ENCODE data around the gene FOSL2.

Gene FOSL2

DNA sequence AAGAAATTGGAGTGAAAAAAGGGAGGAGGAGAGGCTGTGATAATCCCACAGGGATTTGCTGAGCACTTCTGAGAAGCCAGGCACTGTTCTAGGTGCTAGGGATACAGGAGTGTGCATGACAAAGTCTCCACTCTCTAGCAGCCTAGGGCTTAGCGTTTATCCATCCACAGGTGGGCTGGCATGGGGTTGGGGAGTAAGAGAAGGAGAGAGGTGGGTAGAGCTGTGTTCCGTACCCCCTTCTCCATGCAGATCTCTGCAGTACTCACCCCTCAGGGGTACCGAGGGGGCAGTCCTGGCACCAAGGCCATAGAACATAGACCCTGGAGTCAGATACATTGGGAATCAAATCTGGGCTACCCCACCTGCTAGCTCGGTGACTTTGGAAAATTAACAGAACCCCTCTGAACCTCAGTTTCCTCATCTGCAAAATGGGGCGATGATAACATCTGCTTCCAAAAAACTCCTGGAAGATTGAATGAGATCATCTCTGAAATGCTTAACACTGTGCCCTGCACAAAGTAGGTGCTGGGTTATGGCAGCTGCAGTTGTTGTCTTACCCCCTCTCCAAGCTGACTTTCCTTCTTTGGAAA lies 18.6 kb downstream of the FOSL2 start:
- H3F3A ChIP-seq (ENCODE audit: insufficient read depth, low read length): no peaks in the 10 kb centered on the region

DNA sequence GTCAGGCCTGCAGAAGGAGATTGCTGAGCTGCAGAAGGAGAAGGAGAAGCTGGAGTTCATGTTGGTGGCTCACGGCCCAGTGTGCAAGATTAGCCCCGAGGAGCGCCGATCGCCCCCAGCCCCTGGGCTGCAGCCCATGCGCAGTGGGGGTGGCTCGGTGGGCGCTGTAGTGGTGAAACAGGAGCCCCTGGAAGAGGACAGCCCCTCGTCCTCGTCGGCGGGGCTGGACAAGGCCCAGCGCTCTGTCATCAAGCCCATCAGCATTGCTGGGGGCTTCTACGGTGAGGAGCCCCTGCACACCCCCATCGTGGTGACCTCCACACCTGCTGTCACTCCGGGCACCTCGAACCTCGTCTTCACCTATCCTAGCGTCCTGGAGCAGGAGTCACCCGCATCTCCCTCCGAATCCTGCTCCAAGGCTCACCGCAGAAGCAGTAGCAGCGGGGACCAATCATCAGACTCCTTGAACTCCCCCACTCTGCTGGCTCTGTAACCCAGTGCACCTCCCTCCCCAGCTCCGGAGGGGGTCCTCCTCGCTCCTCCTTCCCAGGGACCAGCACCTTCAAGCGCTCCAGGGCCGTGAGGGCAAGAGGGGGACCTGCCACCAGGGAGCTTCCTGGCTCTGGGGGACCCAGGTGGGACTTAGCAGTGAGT lies 19.4 kb downstream of the FOSL2 start:
- TF ChIP-seq, protein P1, sequence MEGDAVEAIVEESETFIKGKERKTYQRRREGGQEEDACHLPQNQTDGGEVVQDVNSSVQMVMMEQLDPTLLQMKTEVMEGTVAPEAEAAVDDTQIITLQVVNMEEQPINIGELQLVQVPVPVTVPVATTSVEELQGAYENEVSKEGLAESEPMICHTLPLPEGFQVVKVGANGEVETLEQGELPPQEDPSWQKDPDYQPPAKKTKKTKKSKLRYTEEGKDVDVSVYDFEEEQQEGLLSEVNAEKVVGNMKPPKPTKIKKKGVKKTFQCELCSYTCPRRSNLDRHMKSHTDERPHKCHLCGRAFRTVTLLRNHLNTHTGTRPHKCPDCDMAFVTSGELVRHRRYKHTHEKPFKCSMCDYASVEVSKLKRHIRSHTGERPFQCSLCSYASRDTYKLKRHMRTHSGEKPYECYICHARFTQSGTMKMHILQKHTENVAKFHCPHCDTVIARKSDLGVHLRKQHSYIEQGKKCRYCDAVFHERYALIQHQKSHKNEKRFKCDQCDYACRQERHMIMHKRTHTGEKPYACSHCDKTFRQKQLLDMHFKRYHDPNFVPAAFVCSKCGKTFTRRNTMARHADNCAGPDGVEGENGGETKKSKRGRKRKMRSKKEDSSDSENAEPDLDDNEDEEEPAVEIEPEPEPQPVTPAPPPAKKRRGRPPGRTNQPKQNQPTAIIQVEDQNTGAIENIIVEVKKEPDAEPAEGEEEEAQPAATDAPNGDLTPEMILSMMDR (IDR thresholded peaks at IDR 0.05; ENCODE audit: low read length): no peak
- TF ChIP-seq EZH2phosphoT487 (IDR thresholded peaks at IDR 0.05; ENCODE audit: low read length): no peak
- TF ChIP-seq EZH2 (optimal IDR thresholded peaks at IDR 0.05; ENCODE audit: low read depth, low read length): no peak
- H3K36me3 ChIP-seq (replicated peaks; ENCODE audit: insufficient read depth, low read length): no peaks in the 10 kb centered on the region
- no peak overlapping the region for H3K27ac ChIP-seq (ENCODE audit: low read length)
- no peak overlapping the region for H3K4me2 ChIP-seq (ENCODE audit: low read depth, low read length)
- DNase-seq: no peak
- no peaks in the 10 kb centered on the region for H3K9me2 ChIP-seq (replicated peaks; ENCODE audit: insufficient read depth, low read length)
- no peak overlapping the region for H2AFZ ChIP-seq (ENCODE audit: low read length)
- no peak overlapping the region for H3K9ac ChIP-seq (ENCODE audit: low read length)
- no peaks in the 10 kb centered on the region for H4K20me1 ChIP-seq (ENCODE audit: insufficient read depth, low read length)
- no peaks in the 10 kb centered on the region for H3F3A ChIP-seq (ENCODE audit: insufficient read depth, low read length)
- no peaks in the 10 kb centered on the region for H3K4me1 ChIP-seq (ENCODE audit: low read length)
- no peaks in the 10 kb centered on the region for H3K27me3 ChIP-seq (replicated peaks; ENCODE audit: insufficient read depth, low read length)
- H3K4me3 ChIP-seq (ENCODE audit: low read length): no peak overlapping the region
- no peaks in the 10 kb centered on the region for H3K79me2 ChIP-seq (ENCODE audit: low read length)
- no peaks in the 10 kb centered on the region for H3K9me3 ChIP-seq (replicated peaks; ENCODE audit: insufficient read depth, low read length)

More for the DNA sequence above, 18.6 kb downstream of the FOSL2 start:
- Histone ChIP-seq H3K4me1 (ENCODE audit: low read length) (no peaks in the 10 kb centered on the region), H3K4me2 (ENCODE audit: low read depth, low read length) (no peak overlapping the region), H3K4me3 (ENCODE audit: low read length) (no peak overlapping the region), H3K9ac (ENCODE audit: low read length) (no peak overlapping the region), H2AFZ (ENCODE audit: low read length) (no peak overlapping the region), H3K27ac (ENCODE audit: low read length) (no peak overlapping the region), H3K27me3 (replicated peaks; ENCODE audit: insufficient read depth, low read length) (no peaks in the 10 kb centered on the region), H3K79me2 (ENCODE audit: low read length) (no peaks in the 10 kb centered on the region), H4K20me1 (ENCODE audit: insufficient read depth, low read length) (no peaks in the 10 kb centered on the region), H3K9me3 (replicated peaks; ENCODE audit: insufficient read depth, low read length) (no peaks in the 10 kb centered on the region), H3K9me2 (replicated peaks; ENCODE audit: insufficient read depth, low read length) (no peaks in the 10 kb centered on the region), H3K36me3 (replicated peaks; ENCODE audit: insufficient read depth, low read length) (no peaks in the 10 kb centered on the region)
- DNase-seq: no peak
- TF ChIP-seq EZH2phosphoT487 (IDR thresholded peaks at IDR 0.05; ENCODE audit: low read length): no peak
- TF ChIP-seq, protein P1 (IDR thresholded peaks at IDR 0.05; ENCODE audit: low read length): no peak
- no peak for TF ChIP-seq EZH2 (optimal IDR thresholded peaks at IDR 0.05; ENCODE audit: low read depth, low read length)

DNA sequence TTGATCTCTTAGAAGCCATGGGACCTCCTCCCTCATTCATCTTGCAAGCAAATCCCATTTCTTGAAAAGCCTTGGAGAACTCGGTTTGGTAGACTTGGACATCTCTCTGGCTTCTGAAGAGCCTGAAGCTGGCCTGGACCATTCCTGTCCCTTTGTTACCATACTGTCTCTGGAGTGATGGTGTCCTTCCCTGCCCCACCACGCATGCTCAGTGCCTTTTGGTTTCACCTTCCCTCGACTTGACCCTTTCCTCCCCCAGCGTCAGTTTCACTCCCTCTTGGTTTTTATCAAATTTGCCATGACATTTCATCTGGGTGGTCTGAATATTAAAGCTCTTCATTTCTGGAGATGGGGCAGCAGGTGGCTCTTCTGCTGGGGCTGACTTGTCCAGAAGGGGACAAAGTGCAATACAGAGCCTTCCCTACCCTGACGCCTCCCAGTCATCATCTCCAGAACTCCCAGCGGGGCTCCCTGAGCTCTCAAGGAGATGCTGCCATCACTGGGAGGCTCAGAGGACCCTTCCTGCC lies 20.0 kb downstream of the FOSL2 start:
- Histone ChIP-seq H3K4me2 (ENCODE audit: low read depth, low read length) (no peak overlapping the region), H3K4me3 (ENCODE audit: low read length) (no peak overlapping the region), H3K4me1 (ENCODE audit: low read length) (no peaks in the 10 kb centered on the region), H3K27ac (ENCODE audit: low read length) (no peak overlapping the region), H3K79me2 (ENCODE audit: low read length) (no peaks in the 10 kb centered on the region), H4K20me1 (ENCODE audit: insufficient read depth, low read length) (no peaks in the 10 kb centered on the region), H3K36me3 (replicated peaks; ENCODE audit: insufficient read depth, low read length) (no peaks in the 10 kb centered on the region), H3K9ac (ENCODE audit: low read length) (no peak overlapping the region), H2AFZ (ENCODE audit: low read length) (no peak overlapping the region), H3K9me2 (replicated peaks; ENCODE audit: insufficient read depth, low read length) (no peaks in the 10 kb centered on the region), H3F3A (ENCODE audit: insufficient read depth, low read length) (no peaks in the 10 kb centered on the region), H3K9me3 (replicated peaks; ENCODE audit: insufficient read depth, low read length) (no peaks in the 10 kb centered on the region), H3K27me3 (replicated peaks; ENCODE audit: insufficient read depth, low read length) (no peaks in the 10 kb centered on the region)
- no peak for DNase-seq
- TF ChIP-seq, protein P1 (IDR thresholded peaks at IDR 0.05; ENCODE audit: low read length): no peak
- TF ChIP-seq EZH2 (optimal IDR thresholded peaks at IDR 0.05; ENCODE audit: low read depth, low read length): no peak
- no peak for TF ChIP-seq EZH2phosphoT487 (IDR thresholded peaks at IDR 0.05; ENCODE audit: low read length)
